Hepatocyte (in vitro differentiated cells): ENCODE data around the gene EXOC6.

Experiments
- EZH2 ChIP-seq: fragments of 200-600 bp; sonication (generic); IDR thresholded peaks from 2 replicates; pipeline ENCODE4 v1.6.1; 2016; ENCODE audit warnings: antibody characterized with exemption, mild to moderate bottlenecking, borderline replicate concordance
- TF ChIP-seq, protein P1 (sequence below): fragments of 200-600 bp; sonication (generic); IDR thresholded peaks from 2 replicates; pipeline ENCODE4 v1.5.1; 2016; ENCODE audit warnings: antibody characterized with exemption, mild to moderate bottlenecking; ENCODE audit not compliant: poor library complexity

DNA sequence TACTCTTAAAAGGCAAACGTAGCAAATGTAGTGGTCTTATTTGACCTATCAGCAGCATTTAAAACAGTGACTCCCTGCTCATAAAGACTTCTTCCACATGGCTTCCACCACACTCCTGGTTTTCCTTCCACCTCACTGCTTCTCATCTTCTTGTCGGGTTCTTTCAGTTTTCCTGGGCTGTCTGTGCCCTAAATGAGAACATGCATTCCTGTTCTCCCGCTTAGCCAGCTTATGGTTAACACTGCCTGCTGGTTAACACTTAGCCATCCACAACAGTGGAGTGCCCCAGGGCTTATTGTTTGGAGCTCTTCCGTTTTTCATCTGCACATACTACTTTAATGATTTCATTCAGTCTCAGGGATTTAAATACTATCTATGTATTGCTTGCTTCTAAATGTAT is 34.3 kb upstream of the EXOC6 start:
- TF ChIP-seq, protein P1, sequence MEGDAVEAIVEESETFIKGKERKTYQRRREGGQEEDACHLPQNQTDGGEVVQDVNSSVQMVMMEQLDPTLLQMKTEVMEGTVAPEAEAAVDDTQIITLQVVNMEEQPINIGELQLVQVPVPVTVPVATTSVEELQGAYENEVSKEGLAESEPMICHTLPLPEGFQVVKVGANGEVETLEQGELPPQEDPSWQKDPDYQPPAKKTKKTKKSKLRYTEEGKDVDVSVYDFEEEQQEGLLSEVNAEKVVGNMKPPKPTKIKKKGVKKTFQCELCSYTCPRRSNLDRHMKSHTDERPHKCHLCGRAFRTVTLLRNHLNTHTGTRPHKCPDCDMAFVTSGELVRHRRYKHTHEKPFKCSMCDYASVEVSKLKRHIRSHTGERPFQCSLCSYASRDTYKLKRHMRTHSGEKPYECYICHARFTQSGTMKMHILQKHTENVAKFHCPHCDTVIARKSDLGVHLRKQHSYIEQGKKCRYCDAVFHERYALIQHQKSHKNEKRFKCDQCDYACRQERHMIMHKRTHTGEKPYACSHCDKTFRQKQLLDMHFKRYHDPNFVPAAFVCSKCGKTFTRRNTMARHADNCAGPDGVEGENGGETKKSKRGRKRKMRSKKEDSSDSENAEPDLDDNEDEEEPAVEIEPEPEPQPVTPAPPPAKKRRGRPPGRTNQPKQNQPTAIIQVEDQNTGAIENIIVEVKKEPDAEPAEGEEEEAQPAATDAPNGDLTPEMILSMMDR = no peak
- no peak for TF ChIP-seq EZH2
